Keratinocyte (primary cell): Measurements from ENCODE around the gene FOXL2NB.

ENCODE experiments used
- CTCF ChIP-seq, 3 experiments: IDR thresholded peaks in 1 of 3; conservative IDR thresholded peaks in 1 of 3; optimal IDR thresholded peaks in 1 of 3; 2 replicates in 2 of 3; 3 replicates in 1 of 3; pipeline versions ENCODE3 to v1.5.1; 2011; ENCODE audit warnings: low read length in 3 of 3, mild to moderate bottlenecking in 3 of 3, moderate library complexity in 2 of 3, control low read depth in 1 of 3, inconsistent platforms in 1 of 3; ENCODE audit not compliant: insufficient read depth in 2 of 3; ENCODE audit errors: extremely low read depth in 1 of 3
- EZH2 ChIP-seq: IDR thresholded peaks from one replicate; pipeline ENCODE4 v1.6.1; 2012; ENCODE audit warnings: inconsistent platforms, mild to moderate bottlenecking, low read length, moderate library complexity

GRCh38 chr3:138940446-138940845, 6.6 kb upstream of the FOXL2NB start:
- TF ChIP-seq CTCF (optimal IDR thresholded peaks at IDR 0.05 in 1 of 3, IDR thresholded peaks at IDR 0.05 in 1 of 3, conservative IDR thresholded peaks at IDR 0.05 in 1 of 3; ENCODE audit: extremely low read depth in 1 of 3, insufficient read depth in 2 of 3, low read length in 3 of 3), result no peak
- TF ChIP-seq EZH2, result no peak
